AG09319 (cell line): ENCODE data around the gene TLE3.

Source experiments
- DNase-seq: peaks from one replicate; pipeline ENCODE4 v3.0.0-alpha.2; 2010; ENCODE audit warnings: low read depth; ENCODE audit errors: extremely low read depth
- CTCF ChIP-seq: IDR thresholded peaks from 2 replicates; pipeline ENCODE4 v1.5.1; 2011; ENCODE audit warnings: low read depth, mild to moderate bottlenecking, inconsistent platforms, low read length, moderate library complexity

The TLE3 gene

DNA sequence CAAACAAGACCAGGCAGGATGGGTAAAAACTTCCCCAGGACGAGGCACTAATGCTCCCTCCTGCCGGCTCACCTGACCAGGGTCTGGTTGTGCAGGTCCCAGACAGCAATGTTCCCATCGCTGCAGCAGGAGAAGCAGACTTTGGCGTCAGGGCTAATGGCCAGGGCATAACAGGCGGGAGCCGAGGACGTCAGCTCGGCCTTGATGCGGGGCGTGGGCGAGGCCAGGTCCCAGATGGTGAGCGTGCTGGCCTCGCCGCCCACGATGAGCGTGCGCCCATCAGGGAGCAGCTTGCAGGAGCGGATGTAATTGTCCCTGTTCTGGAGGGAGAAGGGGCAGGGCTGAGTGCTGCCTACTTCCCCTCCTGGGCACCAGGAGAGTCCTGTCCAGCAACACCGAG, 43.4 kb downstream of the TLE3 start:
- no peak for TF ChIP-seq CTCF
- no peak for DNase-seq

DNA sequence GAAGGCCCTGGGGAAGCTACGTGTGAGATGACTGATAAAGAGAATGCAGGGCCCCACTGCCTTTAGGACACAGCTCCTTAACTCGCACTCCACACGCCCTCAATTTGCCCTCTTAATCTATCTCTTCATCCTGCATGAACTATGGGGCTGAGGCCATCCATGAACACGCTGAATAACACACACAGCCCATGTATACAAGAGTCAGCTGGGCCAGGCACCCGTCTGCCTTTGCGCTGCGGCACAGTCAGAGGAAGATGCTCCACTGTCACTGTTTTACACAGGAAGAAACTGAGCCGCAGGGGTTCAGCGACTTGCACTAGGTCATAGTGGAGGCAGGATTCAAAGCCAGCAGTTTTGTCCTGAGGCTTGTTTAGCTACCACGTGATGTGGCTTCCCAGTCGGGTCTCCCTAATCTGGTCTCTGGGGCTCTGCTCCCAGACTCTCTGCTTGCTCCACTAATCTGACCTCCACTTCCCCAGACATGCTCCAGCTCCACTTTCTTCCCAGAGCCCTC, 43.9 kb downstream of the TLE3 start:
- DNase-seq: no peak
- no peak for TF ChIP-seq CTCF

DNA sequence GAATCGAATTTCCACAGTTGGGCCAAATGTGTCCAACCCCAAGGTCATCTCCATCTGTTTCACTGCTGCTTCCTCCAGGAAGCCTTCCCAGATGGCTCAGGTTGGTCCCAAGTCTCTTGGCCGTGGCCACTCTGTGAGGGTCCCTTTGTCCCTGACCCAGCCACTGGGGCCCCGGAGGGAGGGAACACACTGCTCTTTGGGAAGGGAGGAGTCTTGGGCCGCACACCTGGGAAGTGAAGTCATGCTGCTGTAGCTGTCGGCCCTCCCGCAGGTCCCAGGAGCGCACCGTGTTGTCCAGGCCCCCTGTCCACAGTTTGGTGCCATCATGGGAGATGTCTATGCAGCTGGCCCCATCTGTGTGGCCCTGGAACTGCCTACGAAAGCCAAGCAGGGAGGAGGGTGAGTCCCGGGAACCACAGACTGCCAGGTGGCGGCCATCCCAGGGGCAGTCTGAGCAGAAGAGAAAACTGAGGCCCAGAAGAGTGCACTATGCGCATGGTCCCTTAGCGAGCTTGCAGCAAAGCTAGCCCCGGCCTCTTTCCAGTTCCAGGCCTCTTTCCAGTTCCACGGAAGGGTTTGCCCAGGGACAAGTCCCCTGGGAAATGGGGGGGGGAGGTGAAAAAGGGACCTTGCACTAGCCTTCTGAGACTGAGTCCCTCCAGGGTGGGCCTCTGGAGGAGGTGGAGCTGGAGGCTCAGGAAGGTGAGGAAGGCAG, 44.6 kb downstream of the TLE3 start:
- no peak for TF ChIP-seq CTCF
- no peak for DNase-seq

- TF ChIP-seq CTCF: no peak
- DNase-seq: no peak
Observed at GRCh38 chr15:70051948-70052633, 45.6 kb downstream of the TLE3 start.

GRCh38 chr15:70050970-70051369, 46.7 kb downstream of the TLE3 start:
- no peak for TF ChIP-seq CTCF

DNA sequence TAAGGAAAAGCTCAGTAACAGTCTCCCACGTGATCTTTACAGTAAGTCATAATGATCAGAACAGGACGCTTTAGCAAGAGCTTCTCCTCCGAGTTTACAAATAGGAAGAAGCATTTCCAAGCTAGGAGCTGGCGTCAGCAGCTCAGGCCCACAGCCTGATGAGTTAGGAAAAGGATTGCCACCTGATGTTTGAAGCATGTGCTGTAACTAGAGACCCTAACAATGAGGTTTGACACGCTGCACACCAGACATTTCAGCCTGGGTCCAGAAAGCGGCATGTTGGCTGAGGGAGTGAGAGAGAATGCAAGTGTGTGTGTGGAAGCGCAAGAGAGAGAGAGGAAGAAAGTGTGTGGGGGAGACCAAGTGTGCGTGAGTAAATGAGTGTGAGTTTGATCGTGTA, 47.3 kb downstream of the TLE3 start:
- TF ChIP-seq CTCF: no peak
- DNase-seq: no peak

More at GRCh38 chr15:70050970-70051369, 46.7 kb downstream of the TLE3 start:
- no peak for DNase-seq

GRCh38 chr15:70049701-70050301, 47.9 kb downstream of the TLE3 start:
- no peak for DNase-seq
- no peak for TF ChIP-seq CTCF
